ENCODE data around the gene LSM4. TPM values are rescaled to one million over a fixed set of nuclear protein-coding genes. Genes with fewer than 3 reads are reported as not detected.

Gene LSM4
- polyA plus RNA-seq, 1 donor: 94.8 TPM

Other genes with a start within 250 kb of the LSM4 start
- gene IL12RB1, start 236.1 kb downstream of the LSM4 start, polyA plus RNA-seq: 1.2 TPM
- gene MAST3, start 225.3 kb downstream of the LSM4 start, polyA plus RNA-seq: 27.9 TPM
- gene PIK3R2, start 169.9 kb downstream of the LSM4 start, polyA plus RNA-seq: 67.7 TPM
- 270 TPM for gene IFI30, start 149.3 kb downstream of the LSM4 start, polyA plus RNA-seq
- gene MPV17L2, start 129.9 kb downstream of the LSM4 start, polyA plus RNA-seq: 7.3 TPM
- 5.3 TPM for gene RAB3A, start 119.0 kb downstream of the LSM4 start, polyA plus RNA-seq
- gene PDE4C, start 96.6 kb downstream of the LSM4 start, polyA plus RNA-seq: 1.2 TPM
- gene IQCN, start 48.6 kb downstream of the LSM4 start, polyA plus RNA-seq: 5.5 TPM
- 163 TPM for gene JUND, start 41.5 kb downstream of the LSM4 start, polyA plus RNA-seq
- gene PGPEP1, start 17.5 kb upstream of the LSM4 start, polyA plus RNA-seq: 77.2 TPM
- gene GDF15, start 63.1 kb upstream of the LSM4 start, polyA plus RNA-seq: 20.3 TPM
- gene LRRC25, start 74.5 kb upstream of the LSM4 start, polyA plus RNA-seq: 3.1 TPM
- gene SSBP4, start 96.3 kb upstream of the LSM4 start, polyA plus RNA-seq: 105 TPM
- gene ISYNA1, start 115.1 kb upstream of the LSM4 start, polyA plus RNA-seq: 64.4 TPM
- 9.6 TPM for gene ELL, start 199.0 kb upstream of the LSM4 start, polyA plus RNA-seq
- gene FKBP8, start 220.5 kb upstream of the LSM4 start, polyA plus RNA-seq: 138 TPM
- gene KXD1, start 234.8 kb upstream of the LSM4 start, polyA plus RNA-seq: 62.4 TPM
- gene UBA52, start 248.8 kb upstream of the LSM4 start, polyA plus RNA-seq: 901 TPM